Lower lobe of right lung (tissue), 2 donors: Measurements from ENCODE around the gene SDK1. TPM values are rescaled to one million over a fixed set of nuclear protein-coding genes. Genes with fewer than 3 reads are reported as not detected.

Experiments
- ATAC-seq, 2 donors: fragments of 200-7000 bp; cut with Tn5 transposase; one replicate each; pipeline ENCODE4 v1.9.1; 2020 to 2022; ENCODE audit warnings: mild to moderate bottlenecking in 2 of 2, moderate library complexity in 2 of 2
- DNase-seq: peaks from one replicate; pipeline ENCODE4 v3.0.0-alpha.2; 2020
- H3K27ac ChIP-seq: fragments of 200-600 bp; one replicate; pipeline ENCODE4 v1.8.0; 2022
- H3K27me3 ChIP-seq: fragments of 200-600 bp; one replicate; pipeline ENCODE4 v1.8.0; 2022; ENCODE audit warnings: low read depth
- H3K36me3 ChIP-seq: fragments of 200-600 bp; one replicate; pipeline ENCODE4 v1.8.0; 2022; ENCODE audit warnings: mild to moderate bottlenecking
- H3K4me1 ChIP-seq: fragments of 200-600 bp; one replicate; pipeline ENCODE4 v1.8.0; 2022
- H3K4me3 ChIP-seq: fragments of 200-600 bp; one replicate; pipeline ENCODE4 v1.8.0; 2022; ENCODE audit warnings: mild to moderate bottlenecking
- H3K9me3 ChIP-seq: fragments of 200-600 bp; one replicate; pipeline ENCODE4 v1.8.0; 2022
- intact Hi-C: fragments of 100-400 bp; cut with DNase I; formaldehyde crosslinking; loops from one replicate; pipeline ENCODE4 v1.11.0; 2022
- total RNA-seq: library from RNA; stranded (reverse); fragmentation: NEBNext Ultra II Directional; extraction: Animal tissue kit (Norgen Biotek cat#: 25700); gene quantifications from one replicate; pipeline ENCODE4 v1.2.1, GENCODE V29; 2021
- TF ChIP-seq, protein P1 (sequence below): fragments of 200-600 bp; IDR thresholded peaks from one replicate; pipeline ENCODE4 v1.8.0; 2022; ENCODE audit warnings: antibody characterized with exemption, mild to moderate bottlenecking
- donor health status: DM: no; HTN: yes; CAD: no; lungs with severe emphysema.

The SDK1 gene
- total RNA-seq, 1 donor from 2014 or later, result 10.0 TPM

- Histone ChIP-seq H3K27ac (no peak overlapping the region), H3K9me3 (no peaks in the 10 kb centered on the region), H3K36me3 (no peaks in the 10 kb centered on the region), H3K4me3 (no peak overlapping the region), H3K27me3 (no peaks in the 10 kb centered on the region), H3K4me1 (no peaks in the 10 kb centered on the region)
- ATAC-seq (no peak), DNase-seq (no peak)
- TF ChIP-seq, protein P1, sequence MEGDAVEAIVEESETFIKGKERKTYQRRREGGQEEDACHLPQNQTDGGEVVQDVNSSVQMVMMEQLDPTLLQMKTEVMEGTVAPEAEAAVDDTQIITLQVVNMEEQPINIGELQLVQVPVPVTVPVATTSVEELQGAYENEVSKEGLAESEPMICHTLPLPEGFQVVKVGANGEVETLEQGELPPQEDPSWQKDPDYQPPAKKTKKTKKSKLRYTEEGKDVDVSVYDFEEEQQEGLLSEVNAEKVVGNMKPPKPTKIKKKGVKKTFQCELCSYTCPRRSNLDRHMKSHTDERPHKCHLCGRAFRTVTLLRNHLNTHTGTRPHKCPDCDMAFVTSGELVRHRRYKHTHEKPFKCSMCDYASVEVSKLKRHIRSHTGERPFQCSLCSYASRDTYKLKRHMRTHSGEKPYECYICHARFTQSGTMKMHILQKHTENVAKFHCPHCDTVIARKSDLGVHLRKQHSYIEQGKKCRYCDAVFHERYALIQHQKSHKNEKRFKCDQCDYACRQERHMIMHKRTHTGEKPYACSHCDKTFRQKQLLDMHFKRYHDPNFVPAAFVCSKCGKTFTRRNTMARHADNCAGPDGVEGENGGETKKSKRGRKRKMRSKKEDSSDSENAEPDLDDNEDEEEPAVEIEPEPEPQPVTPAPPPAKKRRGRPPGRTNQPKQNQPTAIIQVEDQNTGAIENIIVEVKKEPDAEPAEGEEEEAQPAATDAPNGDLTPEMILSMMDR, result no peak
- intact Hi-C loops, result no loop called here
These were observed 111.8 kb downstream of the SDK1 start for GRCh38 chr7:3412871-3413270.

DNA sequence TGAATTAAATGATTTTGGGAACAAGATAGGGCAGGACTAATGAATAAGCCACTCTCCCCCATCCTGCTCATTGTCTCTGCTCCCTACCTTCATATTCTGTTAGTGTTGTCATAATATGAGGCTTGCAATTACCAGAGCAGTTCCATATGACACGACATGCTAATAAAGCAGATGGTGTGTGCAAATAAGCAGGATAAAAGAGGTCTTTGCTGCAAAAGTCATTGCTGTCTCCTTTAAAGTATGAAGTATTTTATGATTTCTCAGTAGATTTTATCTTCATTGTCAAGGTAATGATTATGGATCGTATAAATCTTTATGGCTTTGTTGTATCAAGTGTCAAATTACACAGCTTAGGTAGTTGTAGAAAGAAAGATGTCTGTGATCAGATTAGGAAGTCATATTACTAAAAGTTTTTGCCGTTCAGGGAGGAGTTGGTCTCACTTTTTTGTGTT lies 114.8 kb downstream of the SDK1 start:
- ATAC-seq (no peak), DNase-seq (no peak)
- TF ChIP-seq, protein P1, result no peak
- Histone ChIP-seq H3K27ac (no peak overlapping the region), H3K4me1 (no peaks in the 10 kb centered on the region), H3K4me3 (no peak overlapping the region), H3K36me3 (no peaks in the 10 kb centered on the region), H3K9me3 (no peaks in the 10 kb centered on the region), H3K27me3 (no peaks in the 10 kb centered on the region)
- intact Hi-C loops, result no loop called here

DNA sequence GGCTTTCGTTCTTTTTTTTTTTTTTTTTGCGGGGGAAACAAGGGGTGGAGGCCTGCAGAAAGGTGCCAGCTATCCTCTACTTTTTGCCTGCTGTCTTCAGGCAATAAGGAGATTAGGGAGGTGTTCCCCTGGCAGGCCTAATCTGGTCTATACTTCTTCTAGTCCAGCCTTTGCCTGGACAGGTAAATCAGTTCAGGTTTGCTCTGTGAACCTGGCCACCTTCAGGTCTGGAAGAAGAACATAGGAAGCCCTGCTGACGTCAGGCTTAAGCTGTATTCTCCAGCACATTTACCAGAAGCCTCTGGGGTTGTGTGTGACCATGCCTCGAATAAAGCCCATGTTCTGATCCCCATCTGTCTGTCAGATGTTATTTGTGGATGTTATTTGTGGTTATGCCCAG lies 115.4 kb downstream of the SDK1 start:
- no peak overlapping the region for H3K27ac ChIP-seq
- intact Hi-C loops, result no loop called here
- no peak for ATAC-seq

GRCh38 chr7:3425087-3425486 lies 124.0 kb downstream of the SDK1 start:
- ATAC-seq (no peak), DNase-seq (no peak)
- TF ChIP-seq, protein P1, result no peak
- H3K27ac ChIP-seq, result no peak overlapping the region
- H3K4me1 ChIP-seq, result no peaks in the 10 kb centered on the region
- intact Hi-C loops, result no loop called here
- no peak overlapping the region for H3K4me3 ChIP-seq
- no peaks in the 10 kb centered on the region for H3K27me3 ChIP-seq
- H3K9me3 ChIP-seq, result no peaks in the 10 kb centered on the region
- no peaks in the 10 kb centered on the region for H3K36me3 ChIP-seq

More for the DNA sequence above, 115.4 kb downstream of the SDK1 start:
- TF ChIP-seq, protein P1, result no peak
- Histone ChIP-seq H3K4me1 (no peaks in the 10 kb centered on the region), H3K4me3 (no peak overlapping the region), H3K9me3 (no peaks in the 10 kb centered on the region), H3K27me3 (no peaks in the 10 kb centered on the region), H3K36me3 (no peaks in the 10 kb centered on the region)
- no peak for DNase-seq

GRCh38 chr7:3426064-3426463 lies 125.0 kb downstream of the SDK1 start:
- no peaks in the 10 kb centered on the region for H3K36me3 ChIP-seq
- ATAC-seq, result no peak
- H3K4me3 ChIP-seq, result no peak overlapping the region
- H3K27ac ChIP-seq, result no peak overlapping the region
- DNase-seq, result no peak
- intact Hi-C loops, result no loop called here
- no peaks in the 10 kb centered on the region for H3K4me1 ChIP-seq
- TF ChIP-seq, protein P1, result no peak
- H3K9me3 ChIP-seq, result no peaks in the 10 kb centered on the region
- H3K27me3 ChIP-seq, result no peaks in the 10 kb centered on the region

DNA sequence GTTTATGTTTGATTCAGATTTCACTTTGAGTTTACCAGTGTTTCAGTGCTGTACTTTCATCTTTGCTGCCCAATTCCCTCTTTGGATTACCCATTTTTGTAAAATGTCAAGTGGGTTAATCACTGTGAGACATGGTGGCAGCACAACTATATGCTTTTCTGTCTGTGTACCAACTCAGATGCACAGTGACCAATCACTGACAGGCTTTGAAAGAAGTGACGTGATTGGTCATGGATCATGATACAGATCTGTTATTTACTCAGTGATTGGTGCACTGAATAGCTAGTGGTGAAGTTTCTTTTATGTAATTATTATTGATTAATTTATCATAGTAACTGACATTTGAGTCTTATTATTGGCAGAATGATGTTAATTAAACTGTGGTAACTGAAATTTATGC lies 126.9 kb downstream of the SDK1 start:
- no peaks in the 10 kb centered on the region for H3K36me3 ChIP-seq
- TF ChIP-seq, protein P1, result no peak
- DNase-seq (no peak), ATAC-seq (no peak)
- no peaks in the 10 kb centered on the region for H3K27me3 ChIP-seq
- intact Hi-C loops, result no loop called here
- no peaks in the 10 kb centered on the region for H3K9me3 ChIP-seq
- no peaks in the 10 kb centered on the region for H3K4me1 ChIP-seq
- H3K4me3 ChIP-seq, result no peak overlapping the region
- no peak overlapping the region for H3K27ac ChIP-seq
